ENCODE data around the gene GGA1.
"Not testable (repeated sequence)": the region's sequence is repeated elsewhere in the genome, so short reads cannot be mapped to it uniquely, and the experiment has no call there.

GGA1 gene

GRCh38 chr22:37607010-37607934 is 1.4 kb upstream of the GGA1 start:
- FAIRE-seq, result peak; percentile 84
- peak; percentile 72 for DNase-seq (ENCODE audit: insufficient read length, low spot score)

- no peak for DNase-seq (ENCODE audit: insufficient read length, low spot score)
- FAIRE-seq, result no peak
These were observed 628 bp upstream of the GGA1 start for GRCh38 chr22:37607935-37608476.

- FAIRE-seq, result peak; percentile 88
These were observed 862 bp downstream of the GGA1 start for GRCh38 chr22:37609240-37610152.

GRCh38 chr22:37610153-37610475 is 1.5 kb downstream of the GGA1 start:
- DNase-seq (ENCODE audit: insufficient read length, low spot score); FAIRE-seq: not testable (repeated sequence)

More at GRCh38 chr22:37609240-37610152, 862 bp downstream of the GGA1 start:
- DNase-seq (ENCODE audit: insufficient read length, low spot score), result no peak

GRCh38 chr22:37610480-37611129 is 2.0 kb downstream of the GGA1 start:
- FAIRE-seq (no peak), DNase-seq (ENCODE audit: insufficient read length, low spot score) (no peak)

- DNase-seq (ENCODE audit: insufficient read length, low spot score) (no peak), FAIRE-seq (no peak)
These were observed 2.6 kb downstream of the GGA1 start for GRCh38 chr22:37611207-37611606.

GRCh38 chr22:37616201-37617083 is 7.8 kb downstream of the GGA1 start:
- DNase-seq (ENCODE audit: insufficient read length, low spot score) (no peak), FAIRE-seq (peak; percentile 21)

GRCh38 chr22:37617431-37617830 is 8.8 kb downstream of the GGA1 start:
- FAIRE-seq (no peak), DNase-seq (ENCODE audit: insufficient read length, low spot score) (no peak)

GRCh38 chr22:37618072-37618656 is 9.5 kb downstream of the GGA1 start:
- FAIRE-seq (no peak), DNase-seq (ENCODE audit: insufficient read length, low spot score) (no peak)

- FAIRE-seq, result no peak
These were observed 10.0 kb downstream of the GGA1 start for GRCh38 chr22:37618674-37619073.

GRCh38 chr22:37619991-37620390 is 11.4 kb downstream of the GGA1 start:
- FAIRE-seq, result no peak
- DNase-seq (ENCODE audit: insufficient read length, low spot score), result no peak

More at GRCh38 chr22:37618674-37619073, 10.0 kb downstream of the GGA1 start:
- DNase-seq (ENCODE audit: insufficient read length, low spot score), result no peak

GRCh38 chr22:37621352-37621860 is 12.8 kb downstream of the GGA1 start:
- no peak for FAIRE-seq
- no peak for DNase-seq (ENCODE audit: insufficient read length, low spot score)

- DNase-seq (ENCODE audit: insufficient read length, low spot score), result no peak
- FAIRE-seq, result peak; percentile 61
These were observed 14.7 kb downstream of the GGA1 start for GRCh38 chr22:37623075-37624016.

- FAIRE-seq (no peak), DNase-seq (ENCODE audit: insufficient read length, low spot score) (no peak)
These were observed 15.4 kb downstream of the GGA1 start for GRCh38 chr22:37624017-37624365.

GRCh38 chr22:37624876-37625275 is 16.2 kb downstream of the GGA1 start:
- FAIRE-seq (no peak), DNase-seq (ENCODE audit: insufficient read length, low spot score) (no peak)

GRCh38 chr22:37625737-37626136 is 17.1 kb downstream of the GGA1 start:
- DNase-seq (ENCODE audit: insufficient read length, low spot score) (no peak), FAIRE-seq (no peak)

GRCh38 chr22:37626144-37626543 is 17.5 kb downstream of the GGA1 start:
- FAIRE-seq (no peak), DNase-seq (ENCODE audit: insufficient read length, low spot score) (no peak)

- DNase-seq (ENCODE audit: insufficient read length, low spot score), result no peak
- no peak for FAIRE-seq
These were observed 18.0 kb downstream of the GGA1 start for GRCh38 chr22:37626556-37627075.

Data from GM19239 (cell line).